Esophagus squamous epithelium (tissue), 5 donors: ENCODE measurements around the gene TNFRSF18. TPM values are rescaled to one million over a fixed set of nuclear protein-coding genes. Genes with fewer than 3 reads are reported as not detected.

Experiments
- DNase-seq: peaks from one replicate; lab custom pipeline; 2025; lab: John Stamatoyannopoulos, UW
- H3K27ac ChIP-seq, 4 donors: fragments of 200-600 bp; sonication (generic); one replicate each; pipeline ENCODE4 v1.5.1; 2016 to 2019; ENCODE audit warnings: mild to moderate bottlenecking in 1 of 4
- H3K27me3 ChIP-seq, 4 donors: fragments of 200-600 bp; sonication (generic); 1 replicate in 3 of 4; 2 replicates in 1 of 4; pipeline versions ENCODE4 v1.5.1 to v1.6.0; 2017 to 2021; ENCODE audit warnings: antibody characterized with exemption in 1 of 4
- H3K36me3 ChIP-seq, 3 donors: fragments of 200-600 bp; sonication (generic); one replicate each; pipeline ENCODE4 v1.5.1; 2016 to 2019
- H3K4me1 ChIP-seq, 3 donors: fragments of 200-600 bp; sonication (generic); one replicate each; pipeline ENCODE4 v1.5.1; 2017 to 2019
- H3K4me3 ChIP-seq, 4 donors: fragments of 200-600 bp; sonication (generic); 1 replicate in 3 of 4; 2 replicates in 1 of 4; pipeline ENCODE4 v1.5.1; 2016 to 2019; ENCODE audit warnings: mild to moderate bottlenecking in 2 of 4, moderate library complexity in 1 of 4
- H3K9me3 ChIP-seq, 3 donors: fragments of 200-600 bp; sonication (generic); one replicate each; pipeline ENCODE4 v1.5.1; 2016 to 2019
- POLR2A ChIP-seq, 4 donors: fragments of 450-650 bp; IDR thresholded peaks; one replicate each; pipeline ENCODE4 v1.6.1; 2017; ENCODE audit warnings: antibody characterized with exemption in 4 of 4, mild to moderate bottlenecking in 4 of 4, moderate library complexity in 3 of 4
- WGBS, 2 donors: methylation state at CpG; one replicate each; pipeline ENCODE4 v1.1.5; 2018; 5-methylcytosine and 5-hydroxymethylcytosine counted together
- intact Hi-C: fragments of 100-400 bp; cut with DNase I; formaldehyde crosslinking; loops from one replicate; pipeline ENCODE4 v1.15.0; 2022
- total RNA-seq, 4 donors: library from RNA; depleted of rRNA; stranded (reverse); fragments of >200 nt; gene quantifications; one replicate each; pipeline ENCODE4 v1.1.0, GENCODE V29; 2016
- TF ChIP-seq, protein P1 (sequence below), 6 experiments: fragments of 450-650 bp in 4 of 6; fragments of 200-600 bp in 2 of 6; sonication (generic) in 2 of 6; IDR thresholded peaks; one replicate each; pipeline ENCODE4 v1.5.1; 2016 to 2019; ENCODE audit warnings: antibody characterized with exemption in 6 of 6, mild to moderate bottlenecking in 4 of 6, moderate library complexity in 4 of 6
- donor health status: DM: yes; HTN: yes; CAD: no.

TNFRSF18 gene
- total RNA-seq, 4 donors from 2014 or later = 2.0 to 21.0 (median 2.8) TPM

GRCh38 chr1:1171161-1171545, 35.2 kb downstream of the TNFRSF18 start:
- intact Hi-C loops = no loop called here
- WGBS, 2 donors = no CpG with 5 or more reads among the region's 12 CpGs
- peaks cover 17 to 69% (median 18%) of the 10 kb centered on the region in 3 donors for H3K4me1 ChIP-seq
- H3K27ac ChIP-seq = no peak overlapping the region
- TF ChIP-seq POLR2A (IDR thresholded peaks at IDR 0.05) = no peak
- TF ChIP-seq, protein P1, sequence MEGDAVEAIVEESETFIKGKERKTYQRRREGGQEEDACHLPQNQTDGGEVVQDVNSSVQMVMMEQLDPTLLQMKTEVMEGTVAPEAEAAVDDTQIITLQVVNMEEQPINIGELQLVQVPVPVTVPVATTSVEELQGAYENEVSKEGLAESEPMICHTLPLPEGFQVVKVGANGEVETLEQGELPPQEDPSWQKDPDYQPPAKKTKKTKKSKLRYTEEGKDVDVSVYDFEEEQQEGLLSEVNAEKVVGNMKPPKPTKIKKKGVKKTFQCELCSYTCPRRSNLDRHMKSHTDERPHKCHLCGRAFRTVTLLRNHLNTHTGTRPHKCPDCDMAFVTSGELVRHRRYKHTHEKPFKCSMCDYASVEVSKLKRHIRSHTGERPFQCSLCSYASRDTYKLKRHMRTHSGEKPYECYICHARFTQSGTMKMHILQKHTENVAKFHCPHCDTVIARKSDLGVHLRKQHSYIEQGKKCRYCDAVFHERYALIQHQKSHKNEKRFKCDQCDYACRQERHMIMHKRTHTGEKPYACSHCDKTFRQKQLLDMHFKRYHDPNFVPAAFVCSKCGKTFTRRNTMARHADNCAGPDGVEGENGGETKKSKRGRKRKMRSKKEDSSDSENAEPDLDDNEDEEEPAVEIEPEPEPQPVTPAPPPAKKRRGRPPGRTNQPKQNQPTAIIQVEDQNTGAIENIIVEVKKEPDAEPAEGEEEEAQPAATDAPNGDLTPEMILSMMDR (IDR thresholded peaks at IDR 0.05) = no peak
- peaks cover 0 to 55% (median 0%) of the 10 kb centered on the region in 3 donors for H3K36me3 ChIP-seq
- H3K4me3 ChIP-seq = no peak overlapping the region
- H3K27me3 ChIP-seq = peaks cover 0 to 92% (median 6%) of the 10 kb centered on the region in 4 donors
- no peaks in the 10 kb centered on the region for H3K9me3 ChIP-seq
- no peak for DNase-seq

GRCh38 chr1:1170215-1171091, 35.9 kb downstream of the TNFRSF18 start:
- peaks cover 18 to 76% (median 22%) of the 10 kb centered on the region in 3 donors for H3K4me1 ChIP-seq
- TF ChIP-seq POLR2A (IDR thresholded peaks at IDR 0.05) = no peak
- TF ChIP-seq, protein P1 (IDR thresholded peaks at IDR 0.05) = no peak
- intact Hi-C loops = no loop called here
- no peak overlapping the region for H3K27ac ChIP-seq
- WGBS, 2 donors = 35 to 49% methylated on average over 7 to 9 of the region's 26 CpGs
- no peak overlapping the region for H3K4me3 ChIP-seq
- peaks cover 0 to 54% (median 0%) of the 10 kb centered on the region in 3 donors for H3K36me3 ChIP-seq
- DNase-seq = no peak
- peaks cover 0 to 92% (median 6%) of the 10 kb centered on the region in 4 donors for H3K27me3 ChIP-seq
- no peaks in the 10 kb centered on the region for H3K9me3 ChIP-seq

DNA sequence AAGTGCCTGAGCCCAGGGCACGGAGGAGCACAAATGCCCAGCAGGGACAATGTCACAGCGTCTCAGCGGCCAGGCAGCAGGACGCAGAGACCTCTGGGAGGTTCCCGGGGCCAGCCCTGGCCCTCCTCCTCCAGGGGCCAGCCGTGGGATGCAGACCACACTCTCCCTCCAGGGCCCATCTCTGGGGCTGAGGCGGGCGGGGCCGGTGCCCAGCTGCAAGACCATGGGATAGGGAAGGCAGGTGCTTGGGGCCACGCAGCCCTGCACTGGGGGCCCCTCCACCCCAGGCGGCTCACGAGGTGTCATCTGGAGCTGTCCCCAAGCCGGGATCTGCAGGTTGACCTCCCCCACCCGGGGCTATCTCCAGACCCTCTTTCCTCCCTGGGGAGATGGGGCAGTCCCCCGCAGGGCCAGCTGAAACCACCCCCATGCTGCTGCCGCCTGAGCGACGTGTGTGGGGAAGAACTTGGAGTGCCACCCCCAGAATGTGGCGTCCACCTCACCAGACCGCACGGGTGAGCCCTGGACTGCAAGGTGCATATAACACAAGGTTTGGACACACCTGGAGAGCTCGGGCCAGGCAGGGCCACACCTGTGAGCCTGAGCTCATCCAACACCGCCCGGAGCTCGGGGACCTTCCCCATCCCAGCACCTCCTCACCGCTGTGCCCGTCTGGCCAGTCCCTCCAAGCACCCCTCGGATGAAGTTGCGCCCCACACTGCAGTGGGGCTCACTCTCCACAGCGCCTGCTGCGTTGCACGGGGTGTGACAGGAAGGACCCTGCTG, 36.8 kb downstream of the TNFRSF18 start:
- peaks cover 18 to 81% (median 22%) of the 10 kb centered on the region in 3 donors for H3K4me1 ChIP-seq

DNA sequence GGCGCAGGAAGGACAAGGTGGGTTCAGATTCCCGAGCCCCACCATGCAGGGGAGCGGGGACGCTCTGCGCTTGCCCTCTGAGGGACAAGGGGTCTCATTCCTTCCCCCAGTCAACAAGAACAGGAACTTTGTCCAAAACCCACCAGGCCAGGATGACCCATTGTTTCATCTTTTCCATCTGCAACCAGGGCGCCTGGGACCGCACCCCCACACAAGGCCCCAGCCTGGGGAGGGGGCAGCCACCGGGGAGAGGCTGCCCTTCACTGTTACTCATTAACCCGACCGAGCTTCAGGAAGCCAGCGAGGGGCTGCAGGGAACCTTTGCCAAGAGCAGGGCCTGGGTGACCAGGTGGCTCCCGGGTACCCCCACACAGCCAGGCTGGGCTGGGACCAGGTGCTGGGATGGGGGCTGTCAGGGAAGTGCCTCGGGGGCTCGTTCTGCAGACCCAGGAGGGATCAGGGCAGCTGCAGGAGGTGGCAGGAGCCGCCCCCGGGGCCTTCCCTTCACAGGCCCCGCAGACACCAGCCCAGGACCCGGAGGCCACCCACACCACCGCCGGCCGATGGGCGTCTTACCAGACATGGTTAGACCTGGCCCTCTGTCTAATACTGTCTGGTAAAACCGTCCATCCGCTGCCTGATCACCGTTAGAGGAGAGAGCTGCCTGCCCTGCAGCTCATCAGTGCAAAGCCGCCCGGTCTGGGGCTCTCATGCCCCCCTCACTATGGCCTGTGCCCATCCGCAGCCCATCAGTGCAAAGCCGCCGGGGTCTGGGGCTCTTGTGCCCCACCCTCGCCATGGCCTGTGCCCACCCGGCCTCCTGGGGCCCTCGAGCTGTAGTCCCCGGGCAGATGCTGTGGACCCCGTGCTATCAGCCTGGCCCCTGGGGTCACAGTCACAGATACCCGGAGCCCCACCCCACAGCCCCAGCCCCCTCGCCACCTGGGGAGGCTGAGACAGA, 37.7 kb downstream of the TNFRSF18 start:
- intact Hi-C loops = no loop called here
- no peak for DNase-seq
- no peaks in the 10 kb centered on the region for H3K9me3 ChIP-seq
- TF ChIP-seq, protein P1 (IDR thresholded peaks at IDR 0.05) = no peak
- TF ChIP-seq POLR2A (IDR thresholded peaks at IDR 0.05) = no peak
- H3K27ac ChIP-seq = no peak overlapping the region
- no peak overlapping the region for H3K4me3 ChIP-seq
- 88 to 94% methylated on average over 3 to 5 of the region's 37 CpGs for whole genome bisulfite sequencing, 2 donors
- H3K27me3 ChIP-seq = peaks cover 0 to 98% (median 4%) of the 10 kb centered on the region in 4 donors
- H3K4me1 ChIP-seq = peaks cover 18 to 78% (median 22%) of the 10 kb centered on the region in 3 donors
- H3K36me3 ChIP-seq = peaks cover 0 to 38% (median 0%) of the 10 kb centered on the region in 3 donors

More for the DNA sequence above, 36.8 kb downstream of the TNFRSF18 start:
- Histone ChIP-seq H3K36me3 (peaks cover 0 to 46% (median 0%) of the 10 kb centered on the region in 3 donors), H3K27me3 (peaks cover 0 to 96% (median 6%) of the 10 kb centered on the region in 4 donors), H3K27ac (no peak overlapping the region), H3K9me3 (no peaks in the 10 kb centered on the region), H3K4me3 (no peak overlapping the region)
- no peak for DNase-seq
- intact Hi-C loops = no loop called here
- TF ChIP-seq, protein P1 (IDR thresholded peaks at IDR 0.05) = no peak
- TF ChIP-seq POLR2A (IDR thresholded peaks at IDR 0.05) = no peak
- WGBS, 2 donors = 70% methylated on average over 6 of the region's 32 CpGs; no CpG with 5 or more reads in 1 of the 2 donors
